ENCODE results near the gene TMA7.

Gene TMA7

GRCh38 chr3:48423883-48424695 is 16.0 kb upstream of the TMA7 start:
- no peak for DNase-seq

GRCh38 chr3:48425281-48425812 is 14.7 kb upstream of the TMA7 start:
- no peak for DNase-seq

GRCh38 chr3:48426401-48426909 is 13.6 kb upstream of the TMA7 start:
- DNase-seq: no peak

- no peak for DNase-seq
These were observed 13.0 kb upstream of the TMA7 start for GRCh38 chr3:48426944-48427629.

GRCh38 chr3:48427630-48427962 is 12.5 kb upstream of the TMA7 start:
- DNase-seq: no peak

- no peak for DNase-seq
These were observed 11.9 kb upstream of the TMA7 start for GRCh38 chr3:48428088-48428571.

- DNase-seq: no peak
These were observed 11.3 kb upstream of the TMA7 start for GRCh38 chr3:48428572-48429316.

GRCh38 chr3:48429317-48429959 is 10.6 kb upstream of the TMA7 start:
- peak; percentile 92 for DNase-seq

GRCh38 chr3:48429960-48430707 is 9.9 kb upstream of the TMA7 start, which contains the start of gene PLXNB1:
TSS of gene PLXNB1 (minus strand) at chr3:48430086. CDS start at chr3:48424611, 5,475 bp downstream.
- DNase-seq: peak; percentile 37

- DNase-seq: peak; percentile 26
These were observed 9.4 kb upstream of the TMA7 start for GRCh38 chr3:48430708-48431101.

- peak; percentile 41 for DNase-seq
These were observed 8.6 kb upstream of the TMA7 start for GRCh38 chr3:48431224-48432029.

GRCh38 chr3:48432411-48433371 is 7.4 kb upstream of the TMA7 start:
- peak; percentile 72 for DNase-seq

GRCh38 chr3:48433472-48434118 is 6.5 kb upstream of the TMA7 start:
- no peak for DNase-seq

GRCh38 chr3:48434591-48435222 is 5.3 kb upstream of the TMA7 start:
- no peak for DNase-seq

GRCh38 chr3:48435223-48435595 is 4.8 kb upstream of the TMA7 start:
- DNase-seq: no peak

GRCh38 chr3:48435774-48436476 is 4.1 kb upstream of the TMA7 start:
- peak; percentile 96 for DNase-seq

GRCh38 chr3:48436477-48436787 is 3.6 kb upstream of the TMA7 start:
- DNase-seq: peak; percentile 35

- no peak for DNase-seq
These were observed 3.2 kb upstream of the TMA7 start for GRCh38 chr3:48436855-48437254.

Measured in 8988T (cell line).